Measurements from ENCODE around the gene SULT1E1.

The SULT1E1 gene

GRCh38 chr4:69835766-69836165 lies 24.2 kb downstream of the SULT1E1 start (continued):
- no peak for TF ChIP-seq PATZ1 (CRISPR knock-in tag; IDR thresholded peaks at IDR 0.05; ENCODE audit: borderline replicate concordance)
- no peak for TF ChIP-seq ZC3H10 (CRISPR knock-in tag; IDR thresholded peaks at IDR 0.05)
- no peak for TF ChIP-seq ZNF70 (CRISPR knock-in tag; IDR thresholded peaks at IDR 0.05)
- TF ChIP-seq OSR1 (CRISPR knock-in tag; IDR thresholded peaks at IDR 0.05) = no peak
- TF ChIP-seq ESRRG (CRISPR knock-in tag; IDR thresholded peaks at IDR 0.05) = no peak

- ATAC-seq = no peak
- no peak for TF ChIP-seq BACH2 (CRISPR knock-in tag; IDR thresholded peaks at IDR 0.05; ENCODE audit: borderline replicate concordance)
- TF ChIP-seq ZNF70 (CRISPR knock-in tag; IDR thresholded peaks at IDR 0.05) = no peak
- TF ChIP-seq GLIS3 (CRISPR knock-in tag; IDR thresholded peaks at IDR 0.05) = no peak
- no peak for TF ChIP-seq ZFP30 (CRISPR knock-in tag; IDR thresholded peaks at IDR 0.05)
- no peak for TF ChIP-seq SNAI2 (CRISPR knock-in tag; IDR thresholded peaks at IDR 0.05)
- TF ChIP-seq TOX (CRISPR knock-in tag; IDR thresholded peaks at IDR 0.05; ENCODE audit: borderline replicate concordance) = no peak
- no peak for TF ChIP-seq ZFP3 (CRISPR knock-in tag; IDR thresholded peaks at IDR 0.05)
- no peak for TF ChIP-seq POU6F1 (CRISPR knock-in tag; IDR thresholded peaks at IDR 0.05; ENCODE audit: borderline replicate concordance, low read depth)
- TF ChIP-seq PPARA (CRISPR knock-in tag; IDR thresholded peaks at IDR 0.05; ENCODE audit: borderline replicate concordance) = no peak
- no peak for TF ChIP-seq TCF4 (CRISPR knock-in tag; IDR thresholded peaks at IDR 0.05; ENCODE audit: borderline replicate concordance)
- TF ChIP-seq ZNF565 (CRISPR knock-in tag; conservative IDR thresholded peaks at IDR 0.05; ENCODE audit: low read depth) = no peak
- TF ChIP-seq ISL1 (CRISPR knock-in tag; IDR thresholded peaks at IDR 0.05) = no peak
- no peak for TF ChIP-seq ZNF8 (CRISPR knock-in tag; IDR thresholded peaks at IDR 0.05)
These were observed 26.7 kb downstream of the SULT1E1 start for GRCh38 chr4:69833251-69833650.

- TF ChIP-seq CSDC2 (CRISPR knock-in tag; IDR thresholded peaks at IDR 0.05) (no peak), GLIS3 (CRISPR knock-in tag; IDR thresholded peaks at IDR 0.05) (no peak), ZFP30 (CRISPR knock-in tag; IDR thresholded peaks at IDR 0.05) (no peak), ZNF70 (CRISPR knock-in tag; IDR thresholded peaks at IDR 0.05) (no peak), CSRNP3 (CRISPR knock-in tag; IDR thresholded peaks at IDR 0.05) (no peak), ARNTL (CRISPR knock-in tag; IDR thresholded peaks at IDR 0.05; ENCODE audit: borderline replicate concordance, low read depth) (no peak), PATZ1 (CRISPR knock-in tag; IDR thresholded peaks at IDR 0.05; ENCODE audit: borderline replicate concordance) (no peak), BACH2 (CRISPR knock-in tag; IDR thresholded peaks at IDR 0.05; ENCODE audit: borderline replicate concordance) (no peak), ZNF565 (CRISPR knock-in tag; conservative IDR thresholded peaks at IDR 0.05; ENCODE audit: low read depth) (no peak), RARB (CRISPR knock-in tag; IDR thresholded peaks at IDR 0.05) (no peak), TSHZ2 (CRISPR knock-in tag; IDR thresholded peaks at IDR 0.05) (no peak), SNAI2 (CRISPR knock-in tag; IDR thresholded peaks at IDR 0.05) (no peak), OSR1 (CRISPR knock-in tag; IDR thresholded peaks at IDR 0.05) (no peak), TCF4 (CRISPR knock-in tag; IDR thresholded peaks at IDR 0.05; ENCODE audit: borderline replicate concordance) (no peak), PPARA (CRISPR knock-in tag; IDR thresholded peaks at IDR 0.05; ENCODE audit: borderline replicate concordance) (no peak), POU6F1 (CRISPR knock-in tag; IDR thresholded peaks at IDR 0.05; ENCODE audit: borderline replicate concordance, low read depth) (no peak)
- ATAC-seq = no peak
These were observed 27.5 kb downstream of the SULT1E1 start for GRCh38 chr4:69832326-69833030.

Measured in SK-N-SH treated with all-trans-retinoic acid at 6 μM for 48 hours (cell line).